ENCODE results near the gene SIGLECL1.

DNA sequence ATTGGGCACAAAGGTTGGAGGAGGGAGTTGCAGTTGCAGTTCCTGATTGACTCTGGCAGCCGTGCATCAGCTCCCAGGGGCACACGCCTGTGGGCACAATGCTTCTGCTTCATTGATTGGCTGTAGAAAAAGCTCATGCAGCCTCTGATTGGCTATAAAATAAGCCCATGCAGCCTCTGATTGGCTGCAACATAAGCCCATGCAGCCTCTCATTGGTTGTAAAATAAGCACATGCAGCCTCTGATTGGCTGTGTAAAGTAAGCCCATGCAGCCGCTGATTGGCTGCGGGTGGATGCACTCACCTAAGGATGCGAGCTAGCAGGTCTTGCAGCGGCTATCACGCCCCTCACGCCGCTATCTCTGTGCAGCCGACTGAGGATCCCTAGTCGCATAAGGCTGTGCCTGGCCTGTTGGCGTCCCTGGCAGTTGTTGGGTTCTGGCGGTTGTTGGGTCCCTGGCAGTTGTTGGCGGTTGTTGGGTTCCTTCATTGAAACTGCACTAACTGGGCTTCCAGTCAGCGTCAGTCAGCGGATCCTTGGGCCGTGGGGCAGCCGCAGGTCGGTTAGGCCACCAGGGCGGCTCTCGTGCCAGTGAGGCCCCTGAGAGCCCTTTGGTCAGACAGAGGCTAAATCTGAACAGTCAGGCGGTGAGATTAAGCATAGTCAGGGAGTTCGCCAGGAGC is at the start of gene SIGLECL1:
- TF ChIP-seq, protein P1, sequence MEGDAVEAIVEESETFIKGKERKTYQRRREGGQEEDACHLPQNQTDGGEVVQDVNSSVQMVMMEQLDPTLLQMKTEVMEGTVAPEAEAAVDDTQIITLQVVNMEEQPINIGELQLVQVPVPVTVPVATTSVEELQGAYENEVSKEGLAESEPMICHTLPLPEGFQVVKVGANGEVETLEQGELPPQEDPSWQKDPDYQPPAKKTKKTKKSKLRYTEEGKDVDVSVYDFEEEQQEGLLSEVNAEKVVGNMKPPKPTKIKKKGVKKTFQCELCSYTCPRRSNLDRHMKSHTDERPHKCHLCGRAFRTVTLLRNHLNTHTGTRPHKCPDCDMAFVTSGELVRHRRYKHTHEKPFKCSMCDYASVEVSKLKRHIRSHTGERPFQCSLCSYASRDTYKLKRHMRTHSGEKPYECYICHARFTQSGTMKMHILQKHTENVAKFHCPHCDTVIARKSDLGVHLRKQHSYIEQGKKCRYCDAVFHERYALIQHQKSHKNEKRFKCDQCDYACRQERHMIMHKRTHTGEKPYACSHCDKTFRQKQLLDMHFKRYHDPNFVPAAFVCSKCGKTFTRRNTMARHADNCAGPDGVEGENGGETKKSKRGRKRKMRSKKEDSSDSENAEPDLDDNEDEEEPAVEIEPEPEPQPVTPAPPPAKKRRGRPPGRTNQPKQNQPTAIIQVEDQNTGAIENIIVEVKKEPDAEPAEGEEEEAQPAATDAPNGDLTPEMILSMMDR (conservative IDR thresholded peaks at IDR 0.05; ENCODE audit: low read depth, low read length): no peak
- TF ChIP-seq EZH2 (IDR thresholded peaks at IDR 0.05; ENCODE audit: borderline replicate concordance, low read depth, low read length, poor library complexity, severe bottlenecking): no peak
